MCF 10A (cell line): ENCODE measurements around the gene CHST11. TPM values are rescaled to one million over a fixed set of nuclear protein-coding genes. Genes with fewer than 3 reads are reported as not detected.

ENCODE experiments used
- BruUV-seq: library from RNA; stranded (reverse); fragments of 400-500 nt; replicated peaks from 2 replicates; lab custom pipeline; 2021; lab: Mats Ljungman, UMichigan
- CTCF ChIA-PET: fragments of 300-600 bp; sonication (Branson Sonifier 250); formaldehyde crosslinking; extraction: SDS; loops from one replicate; lab custom pipeline; 2021; ENCODE audit warnings: antibody characterized with exemption, inconsistent platforms; lab: Yijun Ruan, JAX
- POLR2A ChIA-PET: fragments of 300-600, 350-650 bp; sonication (Branson Sonifier 250); formaldehyde crosslinking; extraction: SDS; loops from one replicate; lab custom pipeline; 2020; ENCODE audit warnings: antibody characterized with exemption, inconsistent platforms; lab: Yijun Ruan, JAX
- DNase-seq: peaks from one replicate; pipeline ENCODE4 v3.0.0-alpha.2; 2018; ENCODE audit not compliant: unreplicated experiment
- H3K27ac Mint-ChIP-seq: one replicate; pipeline ENCODE4 v1.8.0; 2022; ENCODE audit warnings: mild to moderate bottlenecking, low read depth, mixed read lengths; ENCODE audit not compliant: unreplicated experiment
- H3K27me3 Mint-ChIP-seq: one replicate; pipeline ENCODE4 v1.8.0; 2022; ENCODE audit warnings: mixed read lengths; ENCODE audit not compliant: insufficient read depth, unreplicated experiment
- H3K36me3 Mint-ChIP-seq: one replicate; pipeline ENCODE4 v1.8.0; 2022; ENCODE audit warnings: mild to moderate bottlenecking, moderate library complexity, mixed read lengths; ENCODE audit not compliant: insufficient read depth, unreplicated experiment
- H3K4me1 Mint-ChIP-seq: one replicate; pipeline ENCODE4 v1.8.0; 2022; ENCODE audit warnings: mixed read lengths; ENCODE audit not compliant: insufficient read depth, unreplicated experiment
- H3K4me3 Mint-ChIP-seq: one replicate; pipeline ENCODE4 v1.8.0; 2022; ENCODE audit warnings: mild to moderate bottlenecking, moderate library complexity, mixed read lengths; ENCODE audit not compliant: unreplicated experiment
- H3K9me3 Mint-ChIP-seq: one replicate; pipeline ENCODE4 v1.8.0; 2022; ENCODE audit warnings: mixed read lengths; ENCODE audit not compliant: unreplicated experiment
- CTCF ChIP-seq: fragments of 200-600 bp; IDR thresholded peaks from one replicate; pipeline ENCODE4 v1.8.0; 2022; ENCODE audit warnings: antibody characterized with exemption, mild to moderate bottlenecking; ENCODE audit not compliant: unreplicated experiment
- intact Hi-C: fragments of 100-400 bp; cut with micrococcal nuclease; formaldehyde crosslinking; loops from 2 replicates; pipeline ENCODE4 v1.14.1; 2022
- total RNA-seq: library from RNA; stranded (reverse); gene quantifications from 2 replicates; pipeline ENCODE4 v1.2.3, GENCODE V29; 2022

Gene CHST11
- total RNA-seq, 1 experiment from 2014 or later = 5.3 TPM

- H3K36me3 Mint-ChIP-seq = no peaks in the 10 kb centered on the region
- DNase-seq = no peak
- CTCF ChIA-PET = no interaction called here
These were observed 235.2 kb downstream of the CHST11 start for GRCh38 chr12:104691721-104692556.

GRCh38 chr12:104692557-104693218 lies 235.9 kb downstream of the CHST11 start:
- no peaks in the 10 kb centered on the region for H3K27me3 Mint-ChIP-seq
- no peak for TF ChIP-seq CTCF
- POLR2A ChIA-PET = no interaction called here
- no TSS peak for BruUV-seq
- no peaks in the 10 kb centered on the region for H3K4me1 Mint-ChIP-seq
- H3K9me3 Mint-ChIP-seq = no peaks in the 10 kb centered on the region
- H3K27ac Mint-ChIP-seq = no peak overlapping the region
- CTCF ChIA-PET = no interaction called here
- no peaks in the 10 kb centered on the region for H3K36me3 Mint-ChIP-seq
- DNase-seq = no peak
- intact Hi-C loops = no loop called here
- H3K4me3 Mint-ChIP-seq = no peak overlapping the region

More at GRCh38 chr12:104691721-104692556, 235.2 kb downstream of the CHST11 start:
- no peak for TF ChIP-seq CTCF
- BruUV-seq = no TSS peak
- Mint-ChIP-seq H3K4me3 (no peak overlapping the region), H3K4me1 (no peaks in the 10 kb centered on the region), H3K9me3 (no peaks in the 10 kb centered on the region), H3K27me3 (no peaks in the 10 kb centered on the region), H3K27ac (no peak overlapping the region)
- POLR2A ChIA-PET = interaction anchor here (0.6 kb wide), 1 partner anchor 284 kb away, joined by 3 read pairs; no protein-coding TSS in a partner anchor
- intact Hi-C loops = no loop called here

GRCh38 chr12:104693493-104693892 lies 236.7 kb downstream of the CHST11 start:
- POLR2A ChIA-PET = no interaction called here
- no peak for DNase-seq
- TF ChIP-seq CTCF = no peak
- H3K36me3 Mint-ChIP-seq = no peaks in the 10 kb centered on the region
- H3K4me1 Mint-ChIP-seq = no peaks in the 10 kb centered on the region
- no peak overlapping the region for H3K4me3 Mint-ChIP-seq
- no peaks in the 10 kb centered on the region for H3K9me3 Mint-ChIP-seq
- intact Hi-C loops = no loop called here
- H3K27ac Mint-ChIP-seq = no peak overlapping the region
- CTCF ChIA-PET = no interaction called here
- no TSS peak for BruUV-seq
- H3K27me3 Mint-ChIP-seq = no peaks in the 10 kb centered on the region

- intact Hi-C loops = no loop called here
- no peaks in the 10 kb centered on the region for H3K36me3 Mint-ChIP-seq
- CTCF ChIA-PET = no interaction called here
- DNase-seq = no peak
- POLR2A ChIA-PET = interaction anchor here (0.7 kb wide), 1 partner anchor 76 kb away, joined by 3 read pairs; no protein-coding TSS in a partner anchor
- no peaks in the 10 kb centered on the region for H3K4me1 Mint-ChIP-seq
- no peaks in the 10 kb centered on the region for H3K27me3 Mint-ChIP-seq
- H3K4me3 Mint-ChIP-seq = no peak overlapping the region
- no peak for TF ChIP-seq CTCF
- no TSS peak for BruUV-seq
- H3K9me3 Mint-ChIP-seq = no peaks in the 10 kb centered on the region
- no peak overlapping the region for H3K27ac Mint-ChIP-seq
These were observed 237.4 kb downstream of the CHST11 start for GRCh38 chr12:104694161-104694560.
